Body of pancreas (tissue), 4 donors: Measurements from ENCODE around the gene MGRN1.

Experiments
- POLR2A ChIP-seq, 3 donors: fragments of 450-650 bp; IDR thresholded peaks; one replicate each; pipeline ENCODE4 v1.6.1; 2016; ENCODE audit warnings: antibody characterized with exemption in 3 of 3, mild to moderate bottlenecking in 2 of 3
- TF ChIP-seq, protein P1 (sequence below), 7 experiments: fragments of 450-650 bp in 4 of 7; fragments of 200-600 bp in 3 of 7; sonication (generic) in 3 of 7; IDR thresholded peaks; one replicate each; pipeline ENCODE4 v1.5.1; 2016 to 2019; ENCODE audit warnings: antibody characterized with exemption in 7 of 7

DNA sequence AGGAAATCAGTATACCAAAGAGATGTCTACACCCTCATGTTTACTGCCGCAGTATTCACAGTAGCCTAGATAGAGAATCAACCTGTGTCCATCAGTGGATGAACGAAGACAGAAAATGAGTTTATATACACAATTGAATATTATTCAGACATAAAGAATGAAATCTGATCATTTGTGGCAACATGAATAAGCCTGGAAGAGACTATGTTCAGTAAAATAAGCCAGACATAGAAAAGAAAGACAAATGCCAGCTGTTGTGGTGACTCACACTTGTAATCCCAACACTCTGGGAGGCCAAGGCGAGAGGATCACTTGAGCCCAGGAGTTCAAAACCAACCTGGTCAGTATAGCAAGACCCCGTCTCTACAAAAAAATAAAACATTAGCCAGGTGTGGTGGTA lies 84.9 kb downstream of the MGRN1 start:
- TF ChIP-seq, protein P1, sequence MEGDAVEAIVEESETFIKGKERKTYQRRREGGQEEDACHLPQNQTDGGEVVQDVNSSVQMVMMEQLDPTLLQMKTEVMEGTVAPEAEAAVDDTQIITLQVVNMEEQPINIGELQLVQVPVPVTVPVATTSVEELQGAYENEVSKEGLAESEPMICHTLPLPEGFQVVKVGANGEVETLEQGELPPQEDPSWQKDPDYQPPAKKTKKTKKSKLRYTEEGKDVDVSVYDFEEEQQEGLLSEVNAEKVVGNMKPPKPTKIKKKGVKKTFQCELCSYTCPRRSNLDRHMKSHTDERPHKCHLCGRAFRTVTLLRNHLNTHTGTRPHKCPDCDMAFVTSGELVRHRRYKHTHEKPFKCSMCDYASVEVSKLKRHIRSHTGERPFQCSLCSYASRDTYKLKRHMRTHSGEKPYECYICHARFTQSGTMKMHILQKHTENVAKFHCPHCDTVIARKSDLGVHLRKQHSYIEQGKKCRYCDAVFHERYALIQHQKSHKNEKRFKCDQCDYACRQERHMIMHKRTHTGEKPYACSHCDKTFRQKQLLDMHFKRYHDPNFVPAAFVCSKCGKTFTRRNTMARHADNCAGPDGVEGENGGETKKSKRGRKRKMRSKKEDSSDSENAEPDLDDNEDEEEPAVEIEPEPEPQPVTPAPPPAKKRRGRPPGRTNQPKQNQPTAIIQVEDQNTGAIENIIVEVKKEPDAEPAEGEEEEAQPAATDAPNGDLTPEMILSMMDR (IDR thresholded peaks at IDR 0.05): no peak
- no peak for TF ChIP-seq POLR2A (IDR thresholded peaks at IDR 0.05)
